Transverse colon (tissue), 4 donors: Measurements from ENCODE around the gene NOX4. TPM values are rescaled to one million over a fixed set of nuclear protein-coding genes. Genes with fewer than 3 reads are reported as not detected.
A peak's percentile ranks its signal among the peaks of the same experiment; 100 is the strongest.

Source experiments
- DNase-seq: peaks from one replicate; pipeline ENCODE4 v3.0.0-alpha.2; 2019
- H3K27ac ChIP-seq, 4 donors: fragments of 200-600 bp; sonication (generic); 2 replicates each; pipeline ENCODE4 v1.5.1; 2016 to 2018; ENCODE audit warnings: inconsistent platforms in 4 of 4
- H3K27me3 ChIP-seq: fragments of 200-600 bp; sonication (generic); 2 replicates; pipeline ENCODE4 v1.5.1; 2017; ENCODE audit warnings: inconsistent platforms
- H3K36me3 ChIP-seq, 4 donors: fragments of 200-600 bp; sonication (generic); 2 replicates each; pipeline ENCODE4 v1.5.1; 2017 to 2019; ENCODE audit warnings: inconsistent platforms in 4 of 4
- H3K4me1 ChIP-seq, 4 donors: fragments of 200-600 bp; sonication (generic); 2 replicates each; pipeline ENCODE4 v1.5.1; 2017 to 2020; ENCODE audit warnings: inconsistent platforms in 4 of 4
- H3K4me3 ChIP-seq, 4 donors: fragments of 200-600 bp; sonication (generic); 1 replicate in 1 of 4; 2 replicates in 3 of 4; pipeline versions ENCODE4 v1.5.1 to v1.6.1; 2017 to 2019; ENCODE audit warnings: inconsistent platforms in 4 of 4
- H3K9me3 ChIP-seq, 2 donors: fragments of 200-600 bp; sonication (generic); 2 replicates each; pipeline ENCODE4 v1.5.1; 2017 to 2019; ENCODE audit warnings: inconsistent platforms in 2 of 2
- EP300 ChIP-seq: sonication (generic); formaldehyde crosslinking; IDR thresholded peaks from one replicate; pipeline ENCODE4 v1.6.1; 2017; ENCODE audit warnings: antibody characterized with exemption, low read depth
- POLR2A ChIP-seq: fragments of 450-650 bp; IDR thresholded peaks from one replicate; pipeline ENCODE4 v1.6.1; 2016; ENCODE audit warnings: antibody characterized with exemption, mild to moderate bottlenecking, moderate library complexity
- POLR2AphosphoS5 ChIP-seq, 3 donors: sonication (generic); formaldehyde crosslinking; IDR thresholded peaks; one replicate each; pipeline ENCODE4 v1.6.1; 2016; ENCODE audit warnings: antibody characterized with exemption in 3 of 3
- WGBS, 2 donors: methylation state at CpG; one replicate each; pipeline ENCODE4 v1.1.5; 2018; ENCODE audit warnings: low coverage in 1 of 2; 5-methylcytosine and 5-hydroxymethylcytosine counted together
- in situ Hi-C, 4 donors: fragments of 200-750 bp; cut with MboI; loops; one replicate each; pipeline versions ENCODE4 v1.15.0 to v1.15.1; 2017; ENCODE audit warnings: low sequenced_read_pairs in 3 of 4, low pct_ligation_motif_present in 1 of 4, low pct_unique_long_range_greater_than_20kb in 1 of 4
- intact Hi-C: fragments of 100-400 bp; cut with DNase I; formaldehyde crosslinking; loops from one replicate; pipeline ENCODE4 v1.15.1; 2023; ENCODE audit warnings: low total_unique reads
- total RNA-seq, 4 donors: library from RNA; depleted of rRNA; stranded (reverse); fragments of >200 nt; gene quantifications; one replicate each; pipeline ENCODE4 v1.1.0, GENCODE V29; 2016
- TF ChIP-seq, protein P1 (sequence below), 5 experiments: fragments of 200-600 bp in 3 of 5; fragments of 450-650 bp in 2 of 5; sonication (generic) in 3 of 5; IDR thresholded peaks; 1 replicate in 2 of 5; 2 replicates in 3 of 5; pipeline ENCODE4 v1.5.1; 2016 to 2017; ENCODE audit warnings: antibody characterized with exemption in 5 of 5, inconsistent platforms in 3 of 5, mild to moderate bottlenecking in 2 of 5, moderate library complexity in 1 of 5

The NOX4 gene
- 1 to 10 TPM in 3 of 4 donors, not detected in 1; 2.6 to 3.0 (median 2.9) TPM for total RNA-seq

DNA sequence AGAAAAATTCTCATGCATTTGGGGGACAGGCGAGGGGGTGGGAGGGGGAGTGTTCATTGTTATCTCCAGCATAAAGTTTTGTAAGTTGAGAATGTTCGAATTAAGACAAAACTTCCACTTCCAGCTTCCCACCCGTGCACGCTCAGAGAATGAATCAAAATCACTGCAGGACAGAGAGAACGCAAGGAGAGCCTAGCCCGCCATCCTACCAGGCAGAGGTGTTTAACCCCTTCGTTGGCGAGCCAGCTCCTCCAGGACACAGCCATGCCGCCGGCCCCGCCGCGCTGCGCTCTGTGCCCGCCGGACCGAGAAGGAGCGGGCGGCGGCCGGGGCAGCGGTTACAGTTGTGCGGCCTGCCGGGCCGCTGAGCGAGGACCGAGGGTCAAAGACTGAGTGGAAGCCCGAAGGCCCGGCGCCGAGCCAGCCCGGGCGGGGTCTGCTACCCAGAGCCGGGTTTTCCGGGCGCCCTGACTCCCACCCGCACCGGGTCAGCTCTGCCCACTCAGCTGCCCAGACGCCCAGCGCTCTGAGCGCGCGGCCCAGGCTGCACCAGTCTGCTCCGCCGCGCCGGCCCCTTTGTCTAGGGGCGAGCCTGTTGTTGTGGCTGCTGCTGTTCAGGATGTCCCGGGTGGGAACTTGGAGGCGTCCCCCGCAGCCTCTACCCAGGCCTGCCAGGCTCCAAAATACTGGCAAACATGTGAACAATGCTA, at the start of gene NOX4:
Gene NOX4, minus strand, starts transcription at position 395 of the 710 bp plus-strand sequence. Its CDS starts 129 bp downstream, at position 266.
- Histone ChIP-seq H3K9me3 (no peaks in the 10 kb centered on the region), H3K27me3 (peaks cover 37% of the 10 kb centered on the region), H3K27ac (peak within 1 kb of the TSS in 3 of 4 donors; percentile 35 to 38 (median 37)), H3K36me3 (no peaks in the 10 kb centered on the region), H3K4me3 (peak within 1 kb of the TSS in 3 of 4 donors; percentile 25 to 48 (median 32)), H3K4me1 (peaks cover 0 to 8% (median 5%) of the 10 kb centered on the region in 4 donors)
- DNase-seq: no peak
- intact Hi-C loops (no loop called here), in situ Hi-C loops (no loop called here)
- WGBS, 2 donors: 5 to 13% methylated on average over 11 to 37 of the region's 51 CpGs
- TF ChIP-seq POLR2AphosphoS5 (IDR thresholded peaks at IDR 0.05) (no peak), POLR2A (no peak), EP300 (no peak)
- TF ChIP-seq, protein P1, sequence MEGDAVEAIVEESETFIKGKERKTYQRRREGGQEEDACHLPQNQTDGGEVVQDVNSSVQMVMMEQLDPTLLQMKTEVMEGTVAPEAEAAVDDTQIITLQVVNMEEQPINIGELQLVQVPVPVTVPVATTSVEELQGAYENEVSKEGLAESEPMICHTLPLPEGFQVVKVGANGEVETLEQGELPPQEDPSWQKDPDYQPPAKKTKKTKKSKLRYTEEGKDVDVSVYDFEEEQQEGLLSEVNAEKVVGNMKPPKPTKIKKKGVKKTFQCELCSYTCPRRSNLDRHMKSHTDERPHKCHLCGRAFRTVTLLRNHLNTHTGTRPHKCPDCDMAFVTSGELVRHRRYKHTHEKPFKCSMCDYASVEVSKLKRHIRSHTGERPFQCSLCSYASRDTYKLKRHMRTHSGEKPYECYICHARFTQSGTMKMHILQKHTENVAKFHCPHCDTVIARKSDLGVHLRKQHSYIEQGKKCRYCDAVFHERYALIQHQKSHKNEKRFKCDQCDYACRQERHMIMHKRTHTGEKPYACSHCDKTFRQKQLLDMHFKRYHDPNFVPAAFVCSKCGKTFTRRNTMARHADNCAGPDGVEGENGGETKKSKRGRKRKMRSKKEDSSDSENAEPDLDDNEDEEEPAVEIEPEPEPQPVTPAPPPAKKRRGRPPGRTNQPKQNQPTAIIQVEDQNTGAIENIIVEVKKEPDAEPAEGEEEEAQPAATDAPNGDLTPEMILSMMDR (IDR thresholded peaks at IDR 0.05): no peak

DNA sequence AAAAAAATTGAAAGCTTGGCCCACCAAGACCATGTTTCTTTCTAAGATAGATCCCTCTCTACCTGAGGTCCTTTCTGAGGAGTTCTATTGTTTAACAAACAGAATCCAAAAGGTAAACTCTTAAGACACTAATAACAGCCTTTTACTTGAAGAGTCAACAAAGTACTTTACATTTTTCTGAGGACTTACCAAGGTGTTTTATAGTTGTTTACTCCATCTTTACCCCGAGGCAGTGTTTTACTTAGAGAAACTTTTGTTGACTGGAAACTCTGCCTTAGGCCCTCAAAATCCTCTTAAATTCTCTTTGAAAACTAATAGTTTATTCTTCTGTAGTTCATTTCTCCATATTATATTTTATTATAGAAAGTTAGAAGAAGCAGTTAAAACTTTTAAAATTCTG, 49.7 kb upstream of the NOX4 start:
- TF ChIP-seq, protein P1 (IDR thresholded peaks at IDR 0.05): no peak
- TF ChIP-seq EP300 (no peak), POLR2A (no peak), POLR2AphosphoS5 (IDR thresholded peaks at IDR 0.05) (no peak)
- no peak for DNase-seq
- no peaks in the 10 kb centered on the region for H3K9me3 ChIP-seq
- intact Hi-C loops: no loop called here
- no peak overlapping the region for H3K27ac ChIP-seq
- no peaks in the 10 kb centered on the region for H3K36me3 ChIP-seq
- WGBS, 2 donors: 32 to 43% methylated on average over 1 of the region's 1 CpG
- H3K4me1 ChIP-seq: no peaks in the 10 kb centered on the region
- no peaks in the 10 kb centered on the region for H3K27me3 ChIP-seq
- no peak overlapping the region for H3K4me3 ChIP-seq
- in situ Hi-C loops: no loop called here

GRCh38 chr11:89537936-89538335, 46.8 kb upstream of the NOX4 start:
- H3K36me3 ChIP-seq: no peaks in the 10 kb centered on the region
- H3K27me3 ChIP-seq: no peaks in the 10 kb centered on the region
- no peak for DNase-seq
- intact Hi-C loops: no loop called here
- WGBS, 2 donors: 50 to 83% methylated on average over 1 of the region's 1 CpG
- H3K4me3 ChIP-seq: no peak overlapping the region
- H3K9me3 ChIP-seq: no peaks in the 10 kb centered on the region
- no peak for TF ChIP-seq POLR2AphosphoS5 (IDR thresholded peaks at IDR 0.05)
- H3K27ac ChIP-seq: no peak overlapping the region
- no peaks in the 10 kb centered on the region for H3K4me1 ChIP-seq
- in situ Hi-C loops: no loop called here

DNA sequence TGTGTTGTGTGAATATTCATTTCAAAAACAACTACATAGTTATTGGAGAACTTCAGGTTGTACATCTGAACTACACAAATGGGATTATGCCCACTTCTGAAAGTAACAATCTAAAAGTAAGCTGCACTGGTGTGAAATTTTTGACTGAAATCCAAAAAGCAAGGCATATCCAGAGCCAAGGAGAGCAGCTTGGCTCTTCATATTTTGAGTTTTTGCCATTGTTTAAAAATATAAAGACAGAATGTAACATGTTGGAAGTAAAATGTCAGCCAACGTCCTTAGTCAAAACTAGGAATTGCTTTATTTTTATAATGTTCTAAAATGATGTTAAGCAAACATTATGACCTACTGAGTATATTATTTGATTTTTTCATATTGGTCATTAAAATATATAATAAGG, 45.8 kb upstream of the NOX4 start:
- 44 to 63% methylated on average over 1 of the region's 1 CpG for WGBS, 2 donors
- Histone ChIP-seq H3K27me3 (no peaks in the 10 kb centered on the region), H3K36me3 (no peaks in the 10 kb centered on the region), H3K9me3 (no peaks in the 10 kb centered on the region), H3K27ac (no peak overlapping the region), H3K4me1 (no peaks in the 10 kb centered on the region), H3K4me3 (no peak overlapping the region)
- TF ChIP-seq EP300: no peak
- no peak for TF ChIP-seq POLR2A
- TF ChIP-seq, protein P1 (IDR thresholded peaks at IDR 0.05): no peak
- no peak for TF ChIP-seq POLR2AphosphoS5 (IDR thresholded peaks at IDR 0.05)
- no peak for DNase-seq
- in situ Hi-C loops: no loop called here
- intact Hi-C loops: no loop called here
